K562 (cell line): ENCODE measurements around the gene ST3GAL3. TPM values are rescaled to one million over a fixed set of nuclear protein-coding genes. Genes with fewer than 3 reads are reported as not detected.

Experiments used
- ARID3A ChIP-seq: IDR thresholded peaks from 2 replicates; pipeline ENCODE4 v1.6.1; 2012; ENCODE audit warnings: low read depth, low read length, improper control_type of control experiment, borderline replicate concordance
- ATF7 ChIP-seq: fragments of 450-650 bp; IDR thresholded peaks from 2 replicates; pipeline ENCODE4 v1.7.1; 2014; ENCODE audit warnings: mild to moderate bottlenecking, moderate library complexity
- CC2D1A ChIP-seq: fragments of 450-650 bp; IDR thresholded peaks from 2 replicates; pipeline ENCODE4 v1.6.1; 2017; ENCODE audit warnings: mild to moderate bottlenecking
- CHD1 ChIP-seq: fragments of 200-600 bp; sonication (generic); IDR thresholded peaks from one replicate; pipeline ENCODE4 v1.6.1; 2012; ENCODE audit warnings: mild to moderate bottlenecking, moderate library complexity, low read length, inconsistent platforms
- CTBP1 ChIP-seq: fragments of 450-650 bp; IDR thresholded peaks from 2 replicates; pipeline ENCODE4 v1.6.1; 2016; ENCODE audit warnings: borderline replicate concordance
- CTCF ChIP-seq, 3 experiments: IDR thresholded peaks in 2 of 3; conservative IDR thresholded peaks in 1 of 3; 2 replicates each; pipeline ENCODE4 v1.5.1; 2011 to 2012; ENCODE audit warnings: low read length in 3 of 3, mild to moderate bottlenecking in 3 of 3, control low read depth in 2 of 3, improper control_type of control experiment in 1 of 3, inconsistent platforms in 1 of 3, low read depth in 1 of 3, mixed read lengths in 1 of 3, moderate library complexity in 1 of 3; ENCODE audit not compliant: insufficient read depth in 2 of 3
- DEAF1 ChIP-seq: fragments of 450-650 bp; formaldehyde crosslinking; IDR thresholded peaks from 2 replicates; pipeline ENCODE4 v1.4.0; 2020; ENCODE audit warnings: mild to moderate bottlenecking, moderate library complexity
- ETS2 ChIP-seq: IDR thresholded peaks from 2 replicates; pipeline ENCODE4 v1.6.1; 2016; ENCODE audit warnings: borderline replicate concordance, missing genetic modification characterization, mild to moderate bottlenecking, moderate library complexity, missing compliant biosample characterization; ENCODE audit not compliant: poor library complexity, severe bottlenecking
- GATA2 ChIP-seq: sonication (generic); formaldehyde crosslinking; IDR thresholded peaks from 2 replicates; pipeline ENCODE4 v1.4.0; 2020; ENCODE audit warnings: mild to moderate bottlenecking, missing genetic modification reagents
- GTF2A2 ChIP-seq: IDR thresholded peaks from 2 replicates; pipeline ENCODE4 v1.6.1; 2016; ENCODE audit warnings: mild to moderate bottlenecking, missing genetic modification characterization, missing compliant biosample characterization
- JUN ChIP-seq, 2 experiments: sonication (generic) in 1 of 2; formaldehyde crosslinking in 1 of 2; IDR thresholded peaks; 2 replicates each; pipeline versions ENCODE4 v1.6.1 to v1.8.0; 2012 to 2022; ENCODE audit warnings: borderline replicate concordance in 2 of 2, mild to moderate bottlenecking in 2 of 2, improper control_type of control experiment in 1 of 2, low read depth in 1 of 2, low read length in 1 of 2, missing genetic modification reagents in 1 of 2
- MXI1 ChIP-seq: IDR thresholded peaks from 2 replicates; pipeline ENCODE4 v1.6.1; 2011; ENCODE audit warnings: low read depth, mild to moderate bottlenecking, improper control_type of control experiment, low read length
- NCOA1 ChIP-seq: fragments of 450-650 bp; IDR thresholded peaks from 2 replicates; pipeline ENCODE4 v1.6.1; 2016; ENCODE audit warnings: low read depth
- PKNOX1 ChIP-seq: fragments of 450-650 bp; IDR thresholded peaks from 2 replicates; pipeline ENCODE4 v1.6.1; 2016
- SRF ChIP-seq, 2 experiments: fragments of 250-450, 450-650 bp in 1 of 2; sonication (Bioruptor Pico) in 1 of 2; sonication (generic) in 1 of 2; formaldehyde crosslinking; IDR thresholded peaks; 2 replicates each; pipeline versions ENCODE4 v1.5.0 to v1.5.1; 2020 to 2022; ENCODE audit warnings: mild to moderate bottlenecking in 1 of 2, missing genetic modification reagents in 1 of 2
- STAG1 ChIP-seq: sonication (generic); formaldehyde crosslinking; IDR thresholded peaks from 2 replicates; pipeline ENCODE4 v1.5.0; 2020; ENCODE audit warnings: missing genetic modification reagents, borderline replicate concordance
- TARDBP ChIP-seq: fragments of 450-650 bp; IDR thresholded peaks from 2 replicates; pipeline ENCODE4 v1.6.1; 2016
- TOE1 ChIP-seq, 2 experiments: fragments of 450-650 bp in 1 of 2; sonication (generic) in 1 of 2; formaldehyde crosslinking in 1 of 2; IDR thresholded peaks; 2 replicates each; pipeline versions ENCODE4 v1.7.1 to v1.8.0; 2016 to 2022; ENCODE audit warnings: borderline replicate concordance in 2 of 2, mild to moderate bottlenecking in 2 of 2, antibody characterized with exemption in 1 of 2, inconsistent platforms in 1 of 2, low read depth in 1 of 2, missing genetic modification reagents in 1 of 2, moderate library complexity in 1 of 2
- polyA plus RNA-seq, 8 experiments: library from polyadenylated mRNA; depleted of rRNA in 4 of 8; stranded (reverse) in 5 of 8; unstranded in 3 of 8; fragments of >200 nt; fragmentation: Nextera tagmentation in 2 of 8; fragmentation: Illumina TruSeq in 1 of 8; extraction: Ambion mirVana in 2 of 8; extraction: Trizol in 1 of 8; gene quantifications; 2 replicates each; pipeline versions ENCODE4 v1.2.1 to v1.2.3, GENCODE V29; 2011 to 2014; ENCODE audit warnings: inconsistent platforms in 1 of 8, missing spikeins in 1 of 8
- total RNA-seq, 7 experiments: library from RNA; depleted of rRNA in 6 of 7; stranded (reverse); fragments of >200 nt in 6 of 7; fragmentation: Illumina TruSeq in 2 of 7; extraction: Trizol in 2 of 7; gene quantifications; 2 replicates each; pipeline versions ENCODE4 v1.2.1 to v1.2.3, GENCODE V29; 2011 to 2021; ENCODE audit warnings: low replicate concordance in 1 of 7

The ST3GAL3 gene
- total and polyA plus RNA-seq, 9 of the 15 experiments (the other 6 are each of a cell fraction or from before 2014, with no cell fraction given), result 1.2 to 18.9 (median 11.0) TPM

- no peak for TF ChIP-seq ETS2
- peak; percentile 82; the same call in 1 of the 2 replicates for TF ChIP-seq CC2D1A
- peak; percentile 94 for TF ChIP-seq DEAF1
- TF ChIP-seq MXI1, result no peak
- peak; percentile 68; the same call in 1 of the 2 replicates for TF ChIP-seq STAG1 (CRISPR knock-in tag)
- no peak for TF ChIP-seq CHD1
- peak; percentile 92 to 98 (median 92) for TF ChIP-seq CTCF (IDR thresholded peaks at IDR 0.05 in 2 of 3, conservative IDR thresholded peaks at IDR 0.05 in 1 of 3; ENCODE audit: insufficient read depth in 2 of 3, low read depth in 1 of 3, low read length in 3 of 3)
- 0 out of 2 replicates have a peak, but pooled peaks have one; percentile 15 for TF ChIP-seq JUN (IDR thresholded peaks at IDR 0.05; ENCODE audit: borderline replicate concordance, low read depth, low read length)
- no peak for TF ChIP-seq JUN (CRISPR knock-in tag; IDR thresholded peaks at IDR 0.05; ENCODE audit: borderline replicate concordance)
- 0 out of 2 replicates have a peak, but pooled peaks have one; percentile 13 for TF ChIP-seq NCOA1
- TF ChIP-seq GTF2A2 (tag), result no peak
- TF ChIP-seq PKNOX1, result peak; percentile 14; the same call in 1 of the 2 replicates
- TF ChIP-seq ATF7, result 0 out of 2 replicates have a peak, but pooled peaks have one; percentile 43
- TF ChIP-seq ARID3A, result peak; percentile 100
- TF ChIP-seq TOE1 (IDR thresholded peaks at IDR 0.05; ENCODE audit: borderline replicate concordance), result peak; percentile 49; the same call in 1 of the 2 replicates
- TF ChIP-seq TOE1 (CRISPR knock-in tag; IDR thresholded peaks at IDR 0.05; ENCODE audit: borderline replicate concordance, low read depth), result no peak
- peak; percentile 41; the same call in 1 of the 2 replicates for TF ChIP-seq CTBP1
- TF ChIP-seq TARDBP, result peak; percentile 40; the same call in 1 of the 2 replicates
- no peak for TF ChIP-seq GATA2
- peak in 1 of 2 experiments; percentile 88; a peak in 2 of 4 replicates for TF ChIP-seq SRF (CRISPR knock-in tag; IDR thresholded peaks at IDR 0.05)
Observed at GRCh38 chr1:43763497-43763973, 56.2 kb downstream of the ST3GAL3 start (continued).
